ENCODE data around the gene REPS2.

REPS2 gene

GRCh38 chrX:16918979-16919378 lies 27.5 kb upstream of the REPS2 start:
- H3K4me3 ChIP-seq = no peak overlapping the region

GRCh38 chrX:16920075-16920474 lies 26.4 kb upstream of the REPS2 start:
- Histone ChIP-seq H3K27ac (no peak overlapping the region), H3K4me3 (no peak overlapping the region)
- no peak for TF ChIP-seq CTCF (IDR thresholded peaks at IDR 0.05)
- DNase-seq (ENCODE audit: low spot score) = no peak

More at GRCh38 chrX:16918979-16919378, 27.5 kb upstream of the REPS2 start:
- DNase-seq (ENCODE audit: low spot score) = no peak
- no peak for TF ChIP-seq CTCF (IDR thresholded peaks at IDR 0.05)
- no peak overlapping the region for H3K27ac ChIP-seq

GRCh38 chrX:16923157-16923556 lies 23.3 kb upstream of the REPS2 start:
- DNase-seq (ENCODE audit: low spot score) = no peak
- Histone ChIP-seq H3K4me3 (no peak overlapping the region), H3K27ac (no peak overlapping the region)
- TF ChIP-seq CTCF (IDR thresholded peaks at IDR 0.05) = no peak

GRCh38 chrX:16924631-16925480 lies 21.6 kb upstream of the REPS2 start:
- no peak overlapping the region for H3K4me3 ChIP-seq
- no peak overlapping the region for H3K27ac ChIP-seq
- no peak for TF ChIP-seq CTCF (IDR thresholded peaks at IDR 0.05)
- DNase-seq (ENCODE audit: low spot score) = no peak

- no peak for TF ChIP-seq CTCF (IDR thresholded peaks at IDR 0.05)
- no peak overlapping the region for H3K27ac ChIP-seq
- no peak overlapping the region for H3K4me3 ChIP-seq
- no peak for DNase-seq (ENCODE audit: low spot score)
Measured at GRCh38 chrX:16930392-16930791, 16.1 kb upstream of the REPS2 start.

GRCh38 chrX:16931371-16931770 lies 15.1 kb upstream of the REPS2 start:
- no peak overlapping the region for H3K27ac ChIP-seq
- DNase-seq (ENCODE audit: low spot score) = no peak
- no peak for TF ChIP-seq CTCF (IDR thresholded peaks at IDR 0.05)
- H3K4me3 ChIP-seq = no peak overlapping the region

Measured in coronary artery (tissue), 2 donors.